Measurements from ENCODE around the gene GANC.
A peak's percentile ranks its signal among the peaks of the same experiment; 100 is the strongest.

The GANC gene

DNA sequence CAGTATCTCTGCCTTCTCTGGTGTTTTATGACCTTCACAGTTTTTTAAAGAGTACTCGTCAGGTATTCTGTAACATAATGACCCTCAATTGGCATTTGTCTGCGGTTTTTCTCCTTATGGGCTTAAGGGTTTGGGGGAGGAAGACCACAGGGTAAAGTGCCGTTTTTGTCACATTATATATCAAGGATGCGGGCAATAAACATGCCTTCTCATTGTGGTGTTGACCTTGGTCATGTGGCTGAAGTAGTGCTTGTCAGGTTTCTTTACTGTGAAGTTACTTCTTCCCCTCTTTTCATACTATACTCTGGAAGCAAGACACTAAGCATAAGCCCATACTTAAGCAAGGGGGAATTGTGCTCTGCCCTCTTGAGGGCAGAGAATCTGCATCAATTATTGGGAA is 102.9 kb downstream of the GANC start:
- DNase-seq (ENCODE audit: low spot score), result no peak

DNA sequence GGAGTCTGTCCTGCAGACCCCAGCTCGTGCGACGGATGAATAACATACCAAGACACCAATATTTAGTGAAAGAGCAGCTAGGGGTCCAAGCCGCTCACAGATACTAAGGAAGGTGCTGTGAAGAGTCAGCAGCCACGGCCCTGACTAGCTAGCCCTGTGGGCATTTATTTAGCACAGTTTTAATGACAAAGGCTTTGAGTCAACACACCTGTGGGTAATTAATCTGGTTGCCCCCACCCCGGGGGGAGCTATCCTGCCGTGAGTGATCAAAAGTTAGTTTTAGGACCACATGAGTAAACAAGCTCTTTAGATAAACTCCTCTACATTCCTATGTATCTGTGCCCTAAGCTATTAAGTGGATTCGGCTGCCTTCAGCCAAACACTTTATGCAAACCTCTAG is 105.0 kb downstream of the GANC start:
- DNase-seq (ENCODE audit: low spot score), result no peak

DNA sequence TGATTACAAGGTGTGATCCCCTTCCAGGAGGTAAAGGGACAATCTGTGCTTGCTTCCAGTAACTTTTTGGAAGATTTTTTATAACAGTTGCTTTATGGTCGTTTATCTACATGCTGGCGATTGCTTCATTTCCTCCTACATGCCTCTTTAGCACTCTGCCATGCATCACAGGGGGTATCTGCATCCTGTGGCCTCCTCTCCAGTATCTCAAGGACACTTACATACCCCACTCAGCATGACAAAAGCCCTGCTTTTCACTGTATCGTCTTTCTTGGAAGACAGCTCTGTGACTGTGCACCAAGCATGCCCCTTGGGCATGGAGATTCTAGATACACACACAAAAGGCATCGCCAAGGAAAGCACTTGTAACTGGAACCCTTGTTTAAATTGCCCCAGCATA is 111.6 kb downstream of the GANC start:
- DNase-seq (ENCODE audit: low spot score), result peak; percentile 4

GRCh38 chr15:42385206-42385979 is 112.4 kb downstream of the GANC start:
- DNase-seq (ENCODE audit: low spot score), result peak; percentile 80

DNA sequence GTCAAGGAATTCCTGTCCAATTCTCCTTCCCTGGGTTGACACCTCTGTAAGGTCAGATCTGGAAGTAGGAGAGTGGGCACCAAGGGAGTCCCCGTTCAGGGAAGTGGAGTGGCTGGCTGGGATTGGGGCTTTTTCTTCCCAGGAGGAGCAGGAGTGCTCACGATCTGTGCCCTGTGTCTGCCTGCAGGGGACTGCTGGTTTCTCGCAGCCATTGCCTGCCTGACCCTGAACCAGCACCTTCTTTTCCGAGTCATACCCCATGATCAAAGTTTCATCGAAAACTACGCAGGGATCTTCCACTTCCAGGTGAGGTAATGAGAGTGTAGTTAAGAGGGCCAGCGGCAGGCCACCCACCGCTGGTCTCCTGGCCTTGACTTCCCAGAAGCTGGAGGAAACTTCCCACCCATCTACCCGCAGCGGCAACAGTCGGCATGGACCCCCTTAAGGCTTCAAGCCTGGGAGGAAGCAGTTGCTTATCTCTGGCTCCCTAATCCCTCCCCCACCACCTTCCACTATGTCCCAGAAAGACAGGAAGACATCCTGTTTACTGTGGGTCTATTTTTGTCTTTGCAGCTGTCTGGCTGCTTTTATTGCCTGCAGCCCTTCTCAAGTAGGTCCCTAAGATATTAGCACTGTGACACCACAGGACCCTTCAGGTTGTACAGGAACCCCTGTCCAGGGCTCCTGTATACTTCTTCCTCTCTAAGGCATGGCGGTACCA is 113.1 kb downstream of the GANC start:
- peak; percentile 9 for DNase-seq (ENCODE audit: low spot score)

DNA sequence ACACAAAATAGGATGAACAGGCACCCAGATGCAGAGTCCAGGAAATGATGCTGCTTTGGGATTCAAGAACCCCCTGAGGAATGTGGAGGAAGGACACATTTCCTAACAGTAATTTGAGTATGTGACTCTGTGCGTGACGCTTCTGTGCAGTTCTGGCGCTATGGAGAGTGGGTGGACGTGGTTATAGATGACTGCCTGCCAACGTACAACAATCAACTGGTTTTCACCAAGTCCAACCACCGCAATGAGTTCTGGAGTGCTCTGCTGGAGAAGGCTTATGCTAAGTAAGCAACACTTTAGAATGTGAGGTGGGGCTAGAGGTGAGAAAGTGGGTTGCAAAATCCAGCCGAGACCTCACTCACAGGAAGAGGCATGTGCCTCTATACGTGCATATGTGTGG is 114.6 kb downstream of the GANC start:
- DNase-seq (ENCODE audit: low spot score), result peak; percentile 8

DNA sequence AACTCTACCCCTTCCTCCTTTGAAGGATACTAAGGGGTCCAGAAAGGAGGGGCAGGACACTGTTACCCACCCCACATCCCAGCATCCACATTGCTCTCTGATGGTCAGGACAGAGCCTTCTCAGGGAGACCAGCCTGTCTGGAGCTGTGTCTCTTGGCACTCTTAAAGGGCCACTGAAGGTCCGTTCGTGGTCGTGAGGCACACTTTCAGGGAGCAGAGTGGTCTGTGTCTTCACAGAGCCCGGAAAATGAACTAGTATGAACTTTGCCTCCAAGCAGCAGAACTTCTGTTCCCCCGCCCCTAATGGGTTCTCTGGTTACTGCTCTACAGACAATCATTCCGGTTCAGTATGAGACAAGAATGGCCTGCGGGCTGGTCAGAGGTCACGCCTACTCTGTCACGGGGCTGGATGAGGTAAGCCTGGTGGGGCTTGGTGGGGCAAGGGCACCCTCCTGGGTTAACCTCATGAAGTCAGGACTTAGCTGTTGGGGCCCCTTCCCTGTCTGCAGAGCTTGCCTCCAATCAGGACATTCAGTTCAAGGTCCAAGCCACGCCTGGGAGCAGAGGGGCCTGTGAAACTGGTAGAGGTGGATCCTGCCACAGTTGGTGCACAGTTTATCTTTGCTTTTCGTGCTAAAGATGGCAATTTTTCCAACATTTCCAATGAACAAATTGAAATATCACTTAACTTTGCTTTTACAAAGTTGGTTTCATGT is 119.5 kb downstream of the GANC start:
- DNase-seq (ENCODE audit: low spot score), result no peak

DNA sequence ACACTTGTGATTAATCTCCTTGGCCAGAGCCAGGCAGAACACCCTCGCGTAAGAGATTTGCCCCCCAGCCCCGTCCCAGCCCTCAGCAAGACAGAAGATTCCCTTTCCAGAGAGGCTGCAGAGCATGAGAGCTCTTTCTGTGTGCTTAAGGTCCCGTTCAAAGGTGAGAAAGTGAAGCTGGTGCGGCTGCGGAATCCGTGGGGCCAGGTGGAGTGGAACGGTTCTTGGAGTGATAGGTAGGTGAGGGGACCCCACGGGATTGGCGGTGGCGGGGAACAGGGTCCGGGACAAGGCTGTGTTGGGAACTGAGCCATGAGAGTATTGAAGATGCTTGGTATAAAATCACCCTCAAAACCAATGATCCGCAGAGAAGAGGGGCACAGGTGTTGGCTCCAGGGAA is 121.1 kb downstream of the GANC start:
- DNase-seq (ENCODE audit: low spot score), result no peak

GRCh38 chr15:42395838-42396237 is 122.8 kb downstream of the GANC start:
- no peak for DNase-seq (ENCODE audit: low spot score)

- DNase-seq (ENCODE audit: low spot score), result no peak
Measured at GRCh38 chr15:42401544-42402454, 128.8 kb downstream of the GANC start.

- no peak for DNase-seq (ENCODE audit: low spot score)
Measured at GRCh38 chr15:42402455-42403205, 129.6 kb downstream of the GANC start.

DNA sequence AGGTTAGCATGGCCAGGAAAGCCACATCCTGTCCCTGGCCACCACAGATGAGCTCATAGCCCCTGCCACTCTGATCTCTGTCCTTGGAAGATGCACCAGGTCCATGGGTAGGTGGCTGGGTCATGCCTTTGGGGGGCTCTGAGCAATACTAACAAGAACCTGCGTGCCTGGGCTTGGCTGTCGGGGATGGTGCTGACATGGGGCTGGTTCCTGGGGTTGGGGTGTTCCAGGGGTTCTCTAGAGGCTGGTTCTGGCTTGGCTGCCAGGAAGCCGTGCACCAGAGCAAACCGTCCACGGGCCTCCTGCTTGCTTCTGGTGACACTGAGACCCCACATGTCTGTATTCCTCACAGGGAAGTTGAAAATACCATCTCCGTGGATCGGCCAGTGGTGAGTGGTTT is 130.4 kb downstream of the GANC start:
- no peak for DNase-seq (ENCODE audit: low spot score)

DNA sequence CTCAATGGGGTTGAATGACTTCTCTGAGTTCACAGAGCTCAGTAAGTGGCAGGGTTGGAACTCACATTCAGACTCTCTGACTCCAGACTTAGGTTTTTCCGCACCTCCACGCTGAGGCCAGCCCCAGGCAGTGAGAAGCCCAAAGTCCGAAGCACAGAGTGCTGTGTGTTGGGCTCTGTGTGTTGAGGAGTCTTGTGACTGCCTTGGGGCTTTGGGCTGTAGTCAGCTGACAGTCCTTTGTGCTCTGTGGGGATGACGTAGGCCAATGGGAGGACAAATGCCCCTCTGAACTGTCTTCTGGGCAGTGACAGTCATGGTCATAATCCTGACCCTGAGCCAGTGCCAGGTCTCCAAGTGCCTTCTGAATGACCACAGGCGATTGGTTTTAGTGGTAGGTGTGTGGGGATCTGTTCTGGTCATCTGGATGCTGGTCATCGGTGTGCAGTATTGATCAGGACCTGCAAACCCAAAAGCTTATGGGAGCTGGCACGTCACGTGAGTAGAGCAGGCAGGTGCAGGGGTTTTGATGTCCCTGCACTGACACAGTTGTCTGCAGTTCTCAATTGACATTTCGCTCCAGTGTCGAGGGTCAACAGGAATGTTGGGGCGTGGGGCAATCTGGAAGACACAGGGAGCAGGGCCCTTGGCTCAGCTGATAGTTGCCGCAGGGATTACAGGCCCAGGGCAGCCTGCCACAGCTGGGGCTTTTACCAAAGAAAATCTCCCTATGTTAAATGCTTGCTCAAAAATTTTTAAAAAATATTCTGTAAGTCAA is 131.6 kb downstream of the GANC start:
- DNase-seq (ENCODE audit: low spot score), result no peak

DNA sequence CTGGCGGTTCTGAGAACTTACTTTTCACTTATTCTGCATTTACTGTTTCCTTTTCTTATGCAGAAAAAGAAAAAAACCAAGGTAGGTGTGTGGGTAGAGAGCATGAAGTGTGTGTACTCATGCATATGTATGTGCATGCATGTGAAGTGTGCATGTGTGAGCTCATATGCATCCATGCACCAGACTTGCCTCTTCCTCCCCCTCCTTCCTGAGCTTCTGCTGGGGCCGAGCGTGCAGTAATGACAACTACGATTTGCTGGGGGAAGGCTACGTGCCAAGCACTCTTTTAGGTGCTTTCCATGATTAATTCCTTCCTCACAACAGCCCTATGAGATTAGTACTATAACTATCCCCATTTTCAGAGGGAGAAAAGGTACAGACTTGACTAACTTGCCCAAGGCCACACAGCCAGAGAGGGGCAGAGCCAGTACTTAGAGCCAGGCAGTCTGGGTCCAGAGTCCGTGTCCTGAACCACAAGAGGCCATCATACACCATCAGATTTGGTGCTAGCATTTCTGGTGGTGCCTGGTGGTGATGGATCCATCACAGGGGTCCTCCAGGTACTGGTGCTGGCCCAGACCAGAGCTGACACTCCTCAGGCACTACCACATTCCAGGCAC is 133.0 kb downstream of the GANC start:
- no peak for DNase-seq (ENCODE audit: low spot score)
